GM18519 (cell line): ENCODE data around the gene RAG2.

Experiments used
- ATAC-seq: cut with Tn5 transposase; IDR thresholded peaks from one replicate; pipeline ENCODE4 v1.9.1; 2021; ENCODE audit warnings: mild to moderate bottlenecking, moderate library complexity; ENCODE audit not compliant: unreplicated experiment, low FRiP score

The RAG2 gene

GRCh38 chr11:36602135-36602534 is 4.1 kb upstream of the RAG2 start:
- no peak for ATAC-seq

DNA sequence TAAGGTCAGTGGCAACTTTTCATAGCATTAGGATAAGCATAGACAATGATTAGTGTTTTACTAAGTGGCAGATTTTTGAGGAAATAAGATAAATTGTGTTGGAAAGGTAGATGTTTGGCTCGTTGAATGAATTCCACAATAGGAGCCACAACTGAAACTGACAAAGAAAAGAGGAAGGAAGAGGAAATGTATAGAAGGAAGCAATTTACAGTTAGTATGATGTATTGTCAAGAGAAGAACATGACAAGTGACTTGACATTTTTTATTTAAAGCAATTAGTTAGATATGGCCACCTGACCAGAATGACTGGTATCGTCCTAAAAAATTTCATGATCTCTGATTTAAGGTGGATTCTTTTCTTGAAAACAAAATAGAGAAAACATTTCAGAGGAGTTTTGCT is 3.1 kb upstream of the RAG2 start:
- no peak for ATAC-seq

DNA sequence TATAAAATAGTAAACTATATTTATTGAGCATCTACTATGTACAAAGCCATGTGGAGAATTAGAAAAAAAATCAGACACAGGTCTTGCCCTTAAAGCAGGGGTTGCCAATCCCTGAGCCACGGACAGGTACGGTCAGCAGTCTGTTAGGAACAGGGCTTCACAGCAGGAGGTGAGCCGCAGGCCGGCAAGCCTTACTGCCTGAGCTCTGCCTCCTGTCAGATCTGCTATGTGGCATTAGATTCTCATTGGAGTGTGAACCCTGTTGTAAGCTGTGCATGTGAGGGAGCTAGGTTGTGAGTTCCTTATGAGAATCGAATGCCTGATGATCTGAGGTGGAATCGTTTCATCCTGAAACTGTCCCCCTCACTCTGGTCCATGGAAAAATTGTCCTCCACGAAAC is 2.1 kb upstream of the RAG2 start:
- ATAC-seq, result no peak

DNA sequence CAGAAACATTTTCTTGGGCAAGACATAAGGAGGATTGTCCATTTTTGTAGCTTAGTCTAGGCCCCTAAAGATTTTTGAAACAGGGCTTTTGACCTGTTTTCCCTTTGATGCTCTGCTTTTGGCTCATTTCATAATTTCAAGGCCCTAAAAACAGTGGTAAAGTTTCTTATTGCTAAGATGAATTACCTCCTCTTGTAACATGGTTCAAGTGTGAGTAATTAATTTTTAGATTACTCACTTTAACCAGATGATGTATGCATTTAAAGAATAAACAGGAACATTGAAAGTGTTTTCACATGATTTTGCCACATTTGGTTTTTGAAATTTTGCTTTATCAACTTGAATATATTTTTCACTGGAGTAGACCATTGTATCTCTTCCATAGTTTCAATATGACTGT is 1.2 kb downstream of the RAG2 start:
- no peak for ATAC-seq

DNA sequence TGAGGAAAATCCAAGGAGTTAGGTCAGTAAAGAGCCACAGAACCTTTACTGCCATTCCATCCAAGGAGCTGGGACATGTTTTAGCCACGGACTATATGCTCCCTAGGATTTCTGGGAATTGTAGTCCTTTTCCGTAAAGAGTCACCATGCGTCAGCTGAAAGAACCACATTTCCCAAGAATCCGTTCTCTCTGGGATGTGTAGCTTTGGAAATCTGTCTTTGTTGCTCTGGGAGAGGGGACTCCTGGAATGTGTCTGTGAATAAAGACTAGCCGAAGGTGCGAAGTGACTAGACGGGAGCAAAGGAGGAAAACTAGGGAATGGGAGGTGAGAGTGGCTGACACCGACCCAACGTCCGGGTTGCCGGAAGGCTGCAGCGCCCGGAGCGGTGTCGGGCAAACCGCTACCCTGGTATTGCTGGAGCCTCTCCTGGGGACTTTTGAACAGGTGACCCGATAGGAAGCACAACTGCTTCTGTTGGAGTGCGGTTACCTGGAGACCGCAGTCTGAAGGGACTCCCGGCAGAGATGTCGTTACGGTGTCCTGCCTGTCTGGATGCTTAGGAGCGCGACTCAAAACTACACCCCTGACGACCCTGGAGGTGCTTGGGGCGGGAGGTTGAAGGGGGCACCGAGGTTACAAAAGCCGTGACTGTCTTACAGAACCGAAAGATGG is 3.6 kb downstream of the RAG2 start, which contains the start of gene IFTAP:
Gene IFTAP, plus strand, starts transcription at position 187 of the 674 bp plus-strand sequence. CDS start 15,602 bp downstream, outside the sequence.
- ATAC-seq, result no peak

DNA sequence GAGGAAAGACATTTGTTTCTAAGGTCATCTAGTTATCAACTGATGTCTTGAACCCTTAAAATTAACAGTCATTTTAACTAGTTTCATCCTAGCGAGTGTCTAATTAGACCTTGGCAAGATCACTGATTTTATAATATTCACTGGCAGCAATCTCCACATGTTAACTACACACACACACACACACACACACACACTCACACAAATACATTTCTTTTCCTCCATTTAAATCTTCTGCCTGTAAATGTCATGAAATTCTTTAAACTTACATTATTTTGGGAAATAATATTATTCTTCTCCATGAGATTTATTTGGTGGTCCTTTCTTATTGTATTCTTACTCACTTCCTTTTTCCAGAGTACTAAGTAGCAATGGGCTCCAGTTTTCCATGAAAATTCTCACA is 6.6 kb downstream of the RAG2 start:
- no peak for ATAC-seq

- ATAC-seq, result no peak
Measured at GRCh38 chr11:36590513-36590912, 7.5 kb downstream of the RAG2 start.

DNA sequence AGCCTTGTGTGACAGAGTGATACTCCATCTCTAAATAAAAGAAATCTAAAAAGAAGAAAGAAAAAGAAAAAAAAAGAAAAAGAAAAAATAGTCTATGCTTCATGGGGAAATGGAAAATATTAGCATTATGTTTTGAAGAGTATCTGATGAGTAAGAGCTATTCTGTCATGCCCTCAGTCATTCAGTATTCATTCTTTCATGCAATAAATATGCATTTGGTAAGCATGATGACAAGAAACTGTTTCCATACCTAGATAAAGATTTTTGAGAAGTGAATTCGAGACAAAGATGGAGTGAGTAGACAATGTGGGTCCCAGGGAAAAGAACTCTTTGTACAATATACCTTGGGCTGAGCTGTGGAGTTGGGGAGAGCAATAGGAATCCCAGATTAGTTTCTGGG is 9.9 kb downstream of the RAG2 start:
- no peak for ATAC-seq

DNA sequence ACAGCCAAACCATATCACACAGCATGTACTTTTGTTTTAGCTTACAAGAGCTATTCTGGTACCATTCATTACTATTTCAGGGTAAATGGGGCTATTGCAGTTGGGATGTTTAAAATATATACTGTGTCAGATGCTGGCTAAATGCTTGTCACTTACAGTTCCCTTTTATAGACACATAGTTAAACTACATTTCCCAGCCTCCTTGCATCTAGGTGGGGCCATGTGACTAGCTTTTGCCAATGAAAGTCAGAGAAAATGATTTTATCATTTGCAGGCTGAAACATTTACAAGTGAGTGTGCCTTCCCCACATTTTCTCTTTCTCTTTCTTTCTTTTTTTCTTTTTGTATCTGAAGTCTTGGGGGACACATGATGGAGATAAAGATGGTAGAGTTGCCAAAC is 11.5 kb downstream of the RAG2 start:
- ATAC-seq, result peak; percentile 85

- ATAC-seq, result no peak
Measured at GRCh38 chr11:36583667-36584066, 14.4 kb downstream of the RAG2 start.

- ATAC-seq, result no peak
Measured at GRCh38 chr11:36581536-36581935, 16.5 kb downstream of the RAG2 start.

- no peak for ATAC-seq
Measured at GRCh38 chr11:36578458-36578857, 19.6 kb downstream of the RAG2 start.

DNA sequence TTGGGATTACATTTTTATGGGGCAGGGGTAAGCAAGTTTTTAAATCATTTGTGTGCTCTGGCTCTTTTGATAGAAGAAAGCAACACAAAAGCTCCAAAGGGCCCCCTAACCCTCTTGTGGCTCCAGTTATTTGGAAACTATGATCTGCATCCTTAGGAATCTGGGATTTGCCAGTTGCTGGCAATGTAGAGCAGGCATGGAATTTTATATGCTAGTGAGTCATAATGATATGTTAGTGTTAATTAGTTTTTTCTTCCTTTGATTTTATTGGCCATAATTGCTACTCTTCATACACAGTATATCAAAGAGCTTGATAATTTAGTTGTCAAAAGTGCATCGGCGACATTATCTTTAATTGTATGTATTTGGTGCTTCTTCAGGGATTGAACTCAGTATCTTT is 20.2 kb downstream of the RAG2 start:
- no peak for ATAC-seq

- no peak for ATAC-seq
Measured at GRCh38 chr11:36577373-36577772, 20.7 kb downstream of the RAG2 start.

- ATAC-seq, result no peak
Measured at GRCh38 chr11:36574486-36574885, 23.6 kb downstream of the RAG2 start.

GRCh38 chr11:36569095-36569494 is 28.9 kb downstream of the RAG2 start:
- ATAC-seq, result no peak

DNA sequence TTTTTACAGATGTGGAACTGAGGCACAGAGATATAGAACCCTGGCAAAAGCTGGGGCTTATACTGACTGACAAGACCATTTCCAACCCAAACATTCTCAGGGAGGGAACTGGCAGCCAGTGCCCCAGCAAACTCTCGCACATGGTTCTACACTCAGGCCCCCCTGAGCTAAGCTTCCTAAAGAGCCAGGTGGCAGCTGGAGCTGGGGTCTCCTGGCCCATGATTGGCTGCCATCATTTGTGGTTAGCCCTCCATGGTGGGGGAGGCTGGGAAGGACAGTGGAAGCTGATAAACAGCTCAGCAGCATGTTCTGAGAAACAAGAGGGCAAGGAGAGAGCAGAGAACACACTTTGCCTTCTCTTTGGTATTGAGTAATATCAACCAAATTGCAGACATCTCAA is 30.3 kb downstream of the RAG2 start, which contains the start of gene RAG1:
Gene RAG1, plus strand, starts transcription at position 314 of the 400 bp plus-strand sequence. CDS start 5,298 bp downstream, outside the sequence.
- no peak for ATAC-seq

DNA sequence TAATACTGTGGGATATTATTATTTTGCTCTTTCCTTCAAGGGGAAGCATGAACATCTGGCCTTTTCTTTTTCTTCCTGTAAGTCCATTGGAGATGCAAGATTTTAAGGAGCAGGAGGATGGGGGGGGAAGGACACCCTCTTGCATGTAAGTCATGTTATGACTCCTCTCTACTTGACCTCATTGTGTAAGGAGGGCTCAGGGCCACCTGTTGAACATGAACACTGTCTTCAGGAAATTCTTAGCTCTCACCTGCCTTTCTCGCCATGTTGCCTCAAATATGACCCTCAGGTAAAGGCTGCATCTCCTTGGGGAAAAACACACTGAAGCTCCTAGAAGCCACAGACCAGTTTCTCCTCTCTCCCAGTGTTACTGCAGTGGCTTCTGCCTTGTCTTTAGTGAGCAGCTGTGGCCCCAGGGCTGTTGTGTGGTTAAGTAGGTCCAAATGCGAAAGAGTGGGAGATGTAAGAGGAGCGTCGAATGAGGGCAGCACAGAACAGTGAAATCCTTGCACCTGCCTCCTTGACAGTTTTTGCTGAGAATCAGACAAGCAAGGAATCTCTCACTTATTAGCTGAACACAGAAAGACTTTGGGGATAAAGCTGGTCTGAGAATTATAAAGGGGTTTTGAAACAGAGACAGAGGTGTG is 31.5 kb downstream of the RAG2 start:
- no peak for ATAC-seq

DNA sequence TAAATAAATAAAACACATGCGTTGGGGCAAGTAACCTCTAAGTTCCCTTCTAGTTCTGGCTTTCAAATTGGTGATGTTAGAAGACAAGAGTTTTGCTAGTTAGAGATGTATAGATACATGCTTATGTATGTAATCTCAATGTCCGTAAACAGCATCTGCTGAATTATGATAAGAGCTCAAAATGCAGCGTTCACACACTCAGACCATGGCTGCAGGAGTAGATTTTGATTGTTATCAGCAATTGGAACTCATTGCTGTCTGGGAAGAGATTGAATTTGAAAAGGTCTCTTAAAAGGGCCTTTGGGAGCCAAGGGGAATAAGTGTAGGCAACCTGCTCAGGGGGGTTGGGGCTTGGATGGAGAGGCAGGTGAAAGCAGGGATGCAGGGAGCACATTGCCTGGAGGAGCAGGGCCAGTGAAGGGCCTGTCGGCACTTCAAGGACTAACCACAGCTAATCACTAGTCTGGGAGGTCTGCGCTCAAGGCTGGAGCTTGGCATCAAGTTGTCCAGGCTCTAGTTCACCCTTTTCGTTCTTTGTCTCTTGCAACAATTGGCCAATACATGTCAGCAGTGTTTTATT is 32.9 kb downstream of the RAG2 start:
- ATAC-seq, result no peak

- ATAC-seq, result peak; percentile 49
Measured at GRCh38 chr11:36564376-36565030, 33.5 kb downstream of the RAG2 start.
